8988T (cell line): Measurements from ENCODE around the gene NBPF12.
"Not testable (repeated sequence)": the region's sequence is repeated elsewhere in the genome, so short reads cannot be mapped to it uniquely, and the experiment has no call there.

ENCODE experiments used
- DNase-seq: peaks from one replicate; pipeline ENCODE4 v3.0.0; 2011

Gene NBPF12

DNA sequence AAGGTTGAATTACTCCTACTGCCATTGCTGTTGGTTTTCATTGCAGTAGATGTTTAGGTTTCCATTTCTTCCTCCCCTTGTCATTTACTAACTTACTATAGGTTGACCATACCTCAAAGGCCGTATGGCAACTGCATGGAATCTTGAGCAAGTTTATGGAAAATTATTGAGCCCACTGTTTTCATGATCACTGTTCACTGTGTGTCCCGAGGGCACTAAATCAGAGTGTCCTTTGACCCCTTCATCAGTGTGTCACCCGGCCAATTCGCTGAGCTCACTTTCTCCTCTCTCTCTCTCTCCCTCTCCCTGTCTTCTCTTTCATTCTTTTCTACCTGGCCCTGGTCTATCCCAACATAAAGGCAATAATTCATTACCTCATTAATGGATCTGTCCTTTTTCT lies 47.7 kb downstream of the NBPF12 start:
- DNase-seq, result not testable (repeated sequence)

DNA sequence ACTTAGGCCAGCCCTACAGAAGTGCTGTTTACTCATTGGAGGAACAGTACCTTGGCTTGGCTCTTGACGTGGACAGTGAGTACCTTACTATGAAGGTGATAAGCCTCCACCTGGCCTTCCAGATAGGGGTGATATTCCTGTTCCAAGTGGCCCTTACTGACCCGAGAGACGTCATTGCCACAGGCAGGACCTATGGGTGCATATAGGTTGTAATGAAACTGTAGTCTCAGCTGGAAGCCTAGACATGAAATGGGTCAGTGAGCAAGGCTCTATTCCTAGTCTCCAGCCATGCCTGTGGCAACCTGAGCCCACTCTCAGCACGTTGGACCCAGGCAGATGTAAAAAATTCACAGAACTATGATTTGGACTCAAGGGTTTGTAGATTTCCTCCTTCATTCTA lies 48.3 kb downstream of the NBPF12 start:
- DNase-seq, result not testable (repeated sequence)

- DNase-seq, result not testable (repeated sequence)
Measured at GRCh38 chr1:146987502-146987901, 49.4 kb downstream of the NBPF12 start.

GRCh38 chr1:146989455-146989854 lies 51.3 kb downstream of the NBPF12 start:
- not testable (repeated sequence) for DNase-seq

GRCh38 chr1:147008495-147008894 lies 70.4 kb downstream of the NBPF12 start:
- DNase-seq, result not testable (repeated sequence)

GRCh38 chr1:147026975-147027374 lies 88.9 kb downstream of the NBPF12 start:
- not testable (repeated sequence) for DNase-seq

DNA sequence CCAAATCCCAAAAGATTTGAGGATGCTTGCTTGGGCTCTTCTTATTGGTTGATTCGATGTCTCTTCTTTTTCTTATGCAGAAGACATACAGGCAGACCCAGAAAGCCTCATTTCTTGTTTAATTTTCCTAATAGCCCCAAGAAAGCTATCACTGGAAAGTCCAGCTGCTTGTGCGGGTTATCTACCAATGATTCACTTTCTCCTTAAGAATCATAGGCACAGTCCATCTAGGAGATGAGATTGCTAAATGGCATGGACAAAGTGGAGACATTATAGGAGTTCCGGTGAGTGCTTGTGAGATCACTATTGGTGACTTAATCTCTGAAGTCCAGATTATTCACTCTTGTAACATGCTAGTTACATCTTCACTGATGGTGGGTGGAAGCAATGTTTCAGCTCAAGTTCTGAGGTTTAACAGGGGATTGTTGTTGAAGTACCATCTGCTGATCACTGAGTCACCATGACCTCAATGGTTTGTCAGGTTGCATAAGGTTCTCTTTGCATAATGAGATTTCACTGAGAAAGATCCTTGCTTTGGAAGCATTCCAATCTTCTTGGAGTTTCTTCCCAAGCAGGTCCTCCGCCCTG lies 92.0 kb downstream of the NBPF12 start:
- not testable (repeated sequence) for DNase-seq

DNA sequence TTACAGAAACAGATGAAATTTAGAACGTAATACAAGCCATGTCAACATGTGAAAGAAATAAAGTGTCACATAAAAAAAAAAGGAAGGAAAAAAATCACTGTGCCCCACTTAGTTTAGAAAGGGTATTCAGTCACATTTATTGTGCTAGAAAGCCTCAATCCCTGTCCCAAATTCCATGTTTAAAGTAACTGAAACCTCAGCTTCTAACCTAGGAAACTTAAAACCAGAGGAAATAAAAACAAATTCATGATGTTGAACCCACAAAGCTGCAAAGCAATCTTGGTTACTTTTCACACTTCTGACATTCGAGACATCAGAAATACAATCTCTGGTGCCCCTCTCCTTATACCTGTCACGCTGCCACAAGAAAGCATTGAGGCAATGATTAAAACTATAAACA lies 101.8 kb downstream of the NBPF12 start:
- no peak for DNase-seq

DNA sequence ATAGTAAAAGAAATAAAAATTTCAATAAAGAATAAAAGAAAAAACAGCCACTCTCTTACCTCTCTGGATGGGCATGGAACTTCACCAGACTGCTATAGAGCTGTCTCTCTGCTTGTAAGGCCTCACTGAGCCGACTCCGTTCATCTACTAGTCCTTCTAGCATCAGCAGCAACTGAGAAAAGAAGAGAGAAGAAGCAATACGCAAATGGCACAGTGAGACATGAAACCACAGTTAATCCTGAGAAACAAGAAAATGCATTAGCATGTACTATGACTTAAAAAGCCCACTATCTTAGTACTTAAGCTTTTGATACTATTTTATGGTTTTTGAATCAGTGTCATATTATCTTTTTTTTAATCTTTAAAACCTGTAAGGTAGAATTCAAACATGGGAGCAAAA lies 104.8 kb downstream of the NBPF12 start:
- not testable (repeated sequence) for DNase-seq

DNA sequence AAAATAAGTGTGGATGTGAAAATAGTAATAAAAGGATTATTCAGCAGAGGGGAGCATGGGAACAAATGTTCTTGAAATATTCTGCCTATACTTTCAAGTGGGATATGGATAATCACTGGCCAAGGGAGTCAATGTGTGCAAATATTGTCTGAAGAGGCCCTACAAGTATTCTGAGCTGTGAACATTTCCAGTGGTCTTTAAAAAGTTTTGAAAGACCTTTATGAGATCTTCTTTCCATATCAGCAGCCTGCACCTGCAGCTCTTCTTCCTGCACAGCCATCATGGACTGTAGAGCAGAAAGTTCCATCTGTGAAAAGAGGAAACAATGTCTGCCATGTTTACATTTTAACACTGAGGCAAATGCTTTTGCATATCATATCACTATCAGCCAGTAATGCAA lies 106.4 kb downstream of the NBPF12 start:
- not testable (repeated sequence) for DNase-seq
